H9 (cell line): ENCODE measurements around the gene OPN5. TPM values are rescaled to one million over a fixed set of nuclear protein-coding genes. Genes with fewer than 3 reads are reported as not detected.

ENCODE experiments used
- DNase-seq: peaks from one replicate; pipeline ENCODE4 v3.0.0-alpha.2; 2017
- H2AFZ ChIP-seq: one replicate; pipeline ENCODE4 v1.6.1; 2013; ENCODE audit warnings: mild to moderate bottlenecking, low read length, control low read depth, moderate library complexity
- H2AK5ac ChIP-seq: 2 replicates; pipeline ENCODE4 v1.6.1; 2013; ENCODE audit warnings: low read length, control low read depth, mixed read lengths; ENCODE audit not compliant: insufficient read length
- H2BK120ac ChIP-seq: one replicate; pipeline ENCODE4 v1.6.1; 2013; ENCODE audit warnings: low read depth, mild to moderate bottlenecking, low read length, control low read depth, inconsistent platforms; ENCODE audit not compliant: poor library complexity, severe bottlenecking
- H2BK12ac ChIP-seq: 2 replicates; pipeline ENCODE4 v1.6.1; 2013; ENCODE audit warnings: low read length, control low read depth, mixed read lengths, low read depth; ENCODE audit not compliant: insufficient read length
- H2BK15ac ChIP-seq: 2 replicates; pipeline ENCODE4 v1.6.1; 2013; ENCODE audit warnings: low read depth, low read length, control low read depth
- H2BK20ac ChIP-seq: one replicate; pipeline ENCODE4 v1.6.1; 2013; ENCODE audit warnings: low read depth, mild to moderate bottlenecking, low read length, control low read depth, inconsistent platforms; ENCODE audit not compliant: poor library complexity, severe bottlenecking
- H2BK5ac ChIP-seq: 2 replicates; pipeline ENCODE4 v1.6.1; 2013; ENCODE audit warnings: low read length, control low read depth, mixed read lengths; ENCODE audit not compliant: insufficient read length
- H3K14ac ChIP-seq: 2 replicates; pipeline ENCODE4 v1.6.1; 2013; ENCODE audit warnings: low read length, control low read depth; ENCODE audit not compliant: insufficient read depth
- H3K18ac ChIP-seq: 2 replicates; pipeline ENCODE4 v1.6.1; 2013; ENCODE audit warnings: low read depth, mild to moderate bottlenecking, mixed read lengths, low read length, control low read depth; ENCODE audit not compliant: insufficient read length
- H3K23ac ChIP-seq: 2 replicates; pipeline ENCODE4 v1.6.1; 2013; ENCODE audit warnings: low read length, control low read depth, mixed read lengths, low read depth; ENCODE audit not compliant: insufficient read length
- H3K23me2 ChIP-seq: 2 replicates; pipeline ENCODE4 v1.6.1; 2013; ENCODE audit warnings: low read depth, mild to moderate bottlenecking, mixed read lengths, low read length, control low read depth; ENCODE audit not compliant: insufficient read length, poor library complexity, severe bottlenecking
- H3K27ac ChIP-seq: 2 replicates; pipeline ENCODE4 v1.5.1; 2013; ENCODE audit warnings: low read length, control low read depth, mixed read lengths, low read depth; ENCODE audit not compliant: insufficient read length
- H3K27me3 ChIP-seq: 2 replicates; pipeline ENCODE4 v1.6.1; 2013; ENCODE audit warnings: low read length, control low read depth, inconsistent platforms; ENCODE audit not compliant: insufficient read depth
- H3K4ac ChIP-seq: 2 replicates; pipeline ENCODE4 v1.6.1; 2013; ENCODE audit warnings: low read depth, mild to moderate bottlenecking, control low read depth, inconsistent platforms, low read length, moderate library complexity
- H3K4me1 ChIP-seq: 2 replicates; pipeline ENCODE4 v1.6.1; 2013; ENCODE audit warnings: low read length, control low read depth, inconsistent platforms; ENCODE audit not compliant: insufficient read depth
- H3K4me2 ChIP-seq: 2 replicates; pipeline ENCODE4 v1.6.1; 2013; ENCODE audit warnings: low read length, control low read depth, mixed read lengths; ENCODE audit not compliant: insufficient read length, insufficient read depth
- H3K56ac ChIP-seq: 2 replicates; pipeline ENCODE4 v1.6.1; 2013; ENCODE audit warnings: low read depth, mild to moderate bottlenecking, mixed read lengths, low read length, control low read depth; ENCODE audit not compliant: insufficient read length
- H3K79me1 ChIP-seq: 2 replicates; pipeline ENCODE4 v1.6.1; 2013; ENCODE audit warnings: low read depth, mild to moderate bottlenecking, moderate library complexity, low read length, control low read depth, inconsistent platforms; ENCODE audit not compliant: insufficient read depth, poor library complexity, severe bottlenecking
- H3K79me2 ChIP-seq: 2 replicates; pipeline ENCODE4 v1.6.1; 2013; ENCODE audit warnings: low read length, control low read depth, inconsistent platforms; ENCODE audit not compliant: insufficient read depth
- H3K9ac ChIP-seq: 2 replicates; pipeline ENCODE4 v1.6.1; 2013; ENCODE audit warnings: low read length, control low read depth, mixed read lengths; ENCODE audit not compliant: insufficient read length; ENCODE audit errors: extremely low read depth
- H3K9me3 ChIP-seq: one replicate; pipeline ENCODE4 v1.6.1; 2013; ENCODE audit warnings: low read depth, low read length, inconsistent platforms; ENCODE audit not compliant: control insufficient read depth
- H3T11ph ChIP-seq: one replicate; pipeline ENCODE4 v1.6.1; 2013; ENCODE audit warnings: mild to moderate bottlenecking, low read length, control low read depth, inconsistent platforms
- H4K20me1 ChIP-seq: one replicate; pipeline ENCODE4 v1.6.1; 2013; ENCODE audit not compliant: control insufficient read depth, insufficient read length, insufficient read depth
- H4K5ac ChIP-seq: 2 replicates; pipeline ENCODE4 v1.6.1; 2013; ENCODE audit warnings: low read depth, mild to moderate bottlenecking, mixed read lengths, low read length, control low read depth; ENCODE audit not compliant: insufficient read length
- H4K8ac ChIP-seq: replicated peaks from 2 replicates; pipeline ENCODE4 v1.6.1; 2013; ENCODE audit warnings: low read length, control low read depth, mixed read lengths, low read depth; ENCODE audit not compliant: insufficient read length
- H4K91ac ChIP-seq: 2 replicates; pipeline ENCODE4 v1.6.1; 2013; ENCODE audit warnings: low read depth, mild to moderate bottlenecking, moderate library complexity, mixed read lengths, low read length, control low read depth; ENCODE audit not compliant: insufficient read length
- H3K27ac Mint-ChIP-seq, 3 experiments: 2 replicates in 2 of 3; 3 replicates in 1 of 3; pipeline ENCODE4 v1.8.0; 2020 to 2021; ENCODE audit warnings: mixed read lengths in 3 of 3, mild to moderate bottlenecking in 1 of 3, moderate library complexity in 1 of 3
- H3K27me3 Mint-ChIP-seq: 2 replicates; pipeline ENCODE4 v1.8.0; 2021; ENCODE audit warnings: low read depth, mild to moderate bottlenecking, moderate library complexity, mixed read lengths
- H3K36me3 Mint-ChIP-seq, 3 experiments: 2 replicates in 2 of 3; 3 replicates in 1 of 3; pipeline ENCODE4 v1.8.0; 2020 to 2021; ENCODE audit warnings: low read depth in 3 of 3, mixed read lengths in 3 of 3; ENCODE audit not compliant: insufficient read depth in 1 of 3
- H3K4me1 Mint-ChIP-seq, 2 experiments: 2 replicates each; pipeline ENCODE4 v1.8.0; 2020; ENCODE audit warnings: mixed read lengths in 2 of 2
- H3K4me3 Mint-ChIP-seq, 2 experiments: 2 replicates in 1 of 2; 3 replicates in 1 of 2; pipeline ENCODE4 v1.8.0; 2020 to 2021; ENCODE audit warnings: mild to moderate bottlenecking in 2 of 2, mixed read lengths in 2 of 2, moderate library complexity in 1 of 2
- H3K9me3 Mint-ChIP-seq, 2 experiments: 2 replicates in 1 of 2; 3 replicates in 1 of 2; pipeline ENCODE4 v1.8.0; 2020; ENCODE audit warnings: mild to moderate bottlenecking in 2 of 2, mixed read lengths in 2 of 2, moderate library complexity in 1 of 2
- CTCF ChIP-seq: fragments of 200-600 bp; sonication (generic); conservative IDR thresholded peaks from 3 replicates; pipeline ENCODE4 v1.8.0; 2021; ENCODE audit warnings: antibody characterized with exemption, mild to moderate bottlenecking
- WGBS: extraction: QIAGEN DNeasy Blood & Tissue Kit; methylation state at CpG from one replicate; pipeline ENCODE4 v1.1.7; 2013; ENCODE audit warnings: missing lambda C conversion rate, low lambda C conversion rate, mixed read lengths; ENCODE audit not compliant: insufficient read length; ENCODE audit errors: extremely low coverage; 5-methylcytosine and 5-hydroxymethylcytosine counted together
- total RNA-seq: library from RNA; stranded (reverse); gene quantifications from 2 replicates; pipeline ENCODE4 v1.2.1, GENCODE V29; 2021

Gene OPN5
- total RNA-seq, 1 experiment from 2014 or later = not detected

GRCh38 chr6:47794577-47795135, 12.8 kb downstream of the OPN5 start:
- H3K9me3 Mint-ChIP-seq = peaks cover 0 to 2% of the 10 kb centered on the region in 2 experiments; a peak in 1 of 5 replicates
- no peak overlapping the region for H2BK120ac ChIP-seq
- H3K4me1 Mint-ChIP-seq = peaks cover 6 to 11% of the 10 kb centered on the region in 2 experiments
- no peak overlapping the region for H3T11ph ChIP-seq
- no peaks in the 10 kb centered on the region for H3K9me3 ChIP-seq
- no peak overlapping the region for H2AK5ac ChIP-seq
- no peak for DNase-seq
- no CpG with 5 or more reads among the region's 8 CpGs for WGBS
- no peak overlapping the region for H2BK20ac ChIP-seq
- H4K8ac ChIP-seq = no peak overlapping the region
- no peak overlapping the region for H3K9ac ChIP-seq
- no peaks in the 10 kb centered on the region for H3K23me2 ChIP-seq
- no peaks in the 10 kb centered on the region for H3K79me1 ChIP-seq
- no peaks in the 10 kb centered on the region for H4K20me1 ChIP-seq
- H3K4ac ChIP-seq = no peak overlapping the region
- H2BK15ac ChIP-seq = no peak overlapping the region
- H3K23ac ChIP-seq = no peak overlapping the region
- H4K91ac ChIP-seq = no peak overlapping the region
- H3K14ac ChIP-seq = no peak overlapping the region
- H3K79me2 ChIP-seq = no peaks in the 10 kb centered on the region
- no peak overlapping the region for H2BK12ac ChIP-seq
- peaks cover 12% of the 10 kb centered on the region; the same call in 1 of the 2 replicates for H3K27me3 ChIP-seq
- no peak for TF ChIP-seq CTCF
- H3K4me1 ChIP-seq = no peaks in the 10 kb centered on the region
- no peak overlapping the region for H3K4me2 ChIP-seq
- H3K27ac ChIP-seq = no peak overlapping the region
- H2BK5ac ChIP-seq = no peak overlapping the region
- H3K36me3 Mint-ChIP-seq = no peaks in the 10 kb centered on the region; a peak in 1 of 7 replicates
- peaks cover 64% of the 10 kb centered on the region for H3K27me3 Mint-ChIP-seq
- H3K18ac ChIP-seq = no peak overlapping the region
- no peak overlapping the region for H4K5ac ChIP-seq
- H3K4me3 Mint-ChIP-seq = no peak overlapping the region
- H3K56ac ChIP-seq = no peak overlapping the region
- H2AFZ ChIP-seq = no peak overlapping the region
- no peak overlapping the region for H3K27ac Mint-ChIP-seq
